HCT116 (cell line): Measurements from ENCODE around the gene GNB1.

Source experiments
- EGR1 ChIP-seq: IDR thresholded peaks from 2 replicates; pipeline ENCODE4 v1.6.1; 2012; ENCODE audit warnings: low read depth
- EZH2 ChIP-seq: fragments of 200-600 bp; sonication (generic); IDR thresholded peaks from 2 replicates; pipeline ENCODE4 v1.6.1; 2017; ENCODE audit warnings: antibody characterized with exemption, mixed run types
- EZH2phosphoT487 ChIP-seq: fragments of 200-600 bp; IDR thresholded peaks from 2 replicates; pipeline ENCODE4 v1.6.1; 2018; ENCODE audit warnings: antibody characterized with exemption, borderline replicate concordance
- FOSL1 ChIP-seq: IDR thresholded peaks from 2 replicates; pipeline ENCODE4 v1.6.1; 2012; ENCODE audit warnings: low read depth
- POLR2A ChIP-seq: IDR thresholded peaks from 2 replicates; pipeline ENCODE4 v1.7.0; 2011; ENCODE audit warnings: borderline replicate concordance; ENCODE audit not compliant: insufficient read depth, insufficient read length; ENCODE audit errors: extremely low read depth
- POLR2AphosphoS5 ChIP-seq: IDR thresholded peaks from 2 replicates; pipeline ENCODE4 v1.6.1; 2011; ENCODE audit warnings: mild to moderate bottlenecking, low read depth, low read length, moderate library complexity
- RAD21 ChIP-seq: IDR thresholded peaks from 2 replicates; pipeline ENCODE4 v1.6.1; 2012; ENCODE audit warnings: low read depth, mild to moderate bottlenecking
- REST ChIP-seq: IDR thresholded peaks from 2 replicates; pipeline ENCODE4 v1.6.1; 2012; ENCODE audit warnings: low read depth
- ZNF274 ChIP-seq: fragments of 200-500 bp; sonication (Bioruptor generic); IDR thresholded peaks from 2 replicates; pipeline ENCODE4 v1.6.1; 2014; ENCODE audit warnings: mild to moderate bottlenecking, low read depth, low read length, inconsistent platforms
- TF ChIP-seq, protein P1 (sequence below), 3 experiments: fragments of 200-600 bp in 1 of 3; sonication (generic) in 1 of 3; IDR thresholded peaks in 2 of 3; conservative IDR thresholded peaks in 1 of 3; 2 replicates each; pipeline ENCODE4 v1.5.1; 2012 to 2017; ENCODE audit warnings: low read depth in 2 of 3, low read length in 2 of 3, antibody characterized with exemption in 1 of 3, borderline replicate concordance in 1 of 3, control low read depth in 1 of 3, mild to moderate bottlenecking in 1 of 3, mixed read lengths in 1 of 3, mixed run types in 1 of 3, moderate library complexity in 1 of 3; ENCODE audit not compliant: insufficient read depth in 1 of 3

- TF ChIP-seq FOSL1: no peak
- TF ChIP-seq ZNF274: no peak
- no peak for TF ChIP-seq EZH2
- TF ChIP-seq REST: no peak
- no peak for TF ChIP-seq RAD21
- TF ChIP-seq, protein P1, sequence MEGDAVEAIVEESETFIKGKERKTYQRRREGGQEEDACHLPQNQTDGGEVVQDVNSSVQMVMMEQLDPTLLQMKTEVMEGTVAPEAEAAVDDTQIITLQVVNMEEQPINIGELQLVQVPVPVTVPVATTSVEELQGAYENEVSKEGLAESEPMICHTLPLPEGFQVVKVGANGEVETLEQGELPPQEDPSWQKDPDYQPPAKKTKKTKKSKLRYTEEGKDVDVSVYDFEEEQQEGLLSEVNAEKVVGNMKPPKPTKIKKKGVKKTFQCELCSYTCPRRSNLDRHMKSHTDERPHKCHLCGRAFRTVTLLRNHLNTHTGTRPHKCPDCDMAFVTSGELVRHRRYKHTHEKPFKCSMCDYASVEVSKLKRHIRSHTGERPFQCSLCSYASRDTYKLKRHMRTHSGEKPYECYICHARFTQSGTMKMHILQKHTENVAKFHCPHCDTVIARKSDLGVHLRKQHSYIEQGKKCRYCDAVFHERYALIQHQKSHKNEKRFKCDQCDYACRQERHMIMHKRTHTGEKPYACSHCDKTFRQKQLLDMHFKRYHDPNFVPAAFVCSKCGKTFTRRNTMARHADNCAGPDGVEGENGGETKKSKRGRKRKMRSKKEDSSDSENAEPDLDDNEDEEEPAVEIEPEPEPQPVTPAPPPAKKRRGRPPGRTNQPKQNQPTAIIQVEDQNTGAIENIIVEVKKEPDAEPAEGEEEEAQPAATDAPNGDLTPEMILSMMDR (IDR thresholded peaks at IDR 0.05 in 2 of 3, conservative IDR thresholded peaks at IDR 0.05 in 1 of 3; ENCODE audit: borderline replicate concordance in 1 of 3, insufficient read depth in 1 of 3, low read depth in 2 of 3, low read length in 2 of 3): no peak
- no peak for TF ChIP-seq EZH2phosphoT487
- no peak for TF ChIP-seq POLR2A
- TF ChIP-seq EGR1: no peak
- no peak for TF ChIP-seq POLR2AphosphoS5
These were observed 26.0 kb upstream of the GNB1 start for GRCh38 chr1:1916851-1917251.
